WTC11 (cell line): ENCODE results near the gene RASSF4. TPM values are rescaled to one million over a fixed set of nuclear protein-coding genes. Genes with fewer than 3 reads are reported as not detected.

Experiments
- ATAC-seq: fragments of 200-7000 bp; cut with Tn5 transposase; 2 replicates; pipeline ENCODE4 v1.10.0; 2021; ENCODE audit warnings: mild to moderate bottlenecking, moderate library complexity
- CTCF ChIA-PET: fragments of 300-600 bp; sonication (Branson Sonifier 250); formaldehyde crosslinking; loops from one replicate; lab custom pipeline; 2021; ENCODE audit warnings: antibody characterized with exemption; lab: Charles Lee
- POLR2A ChIA-PET: fragments of 350-600 bp; sonication (Branson Sonifier 250); formaldehyde crosslinking; loops from one replicate; lab custom pipeline; 2021; ENCODE audit warnings: antibody characterized with exemption; lab: Charles Lee
- DNase-seq: peaks from one replicate; pipeline ENCODE4 v3.0.0; 2021; ENCODE audit warnings: low spot score
- H3K27ac Mint-ChIP-seq: 2 replicates; pipeline ENCODE4 v1.8.0; 2021; ENCODE audit warnings: mixed read lengths
- H3K27me3 Mint-ChIP-seq: 2 replicates; pipeline ENCODE4 v1.8.0; 2021; ENCODE audit warnings: low read depth, mild to moderate bottlenecking, moderate library complexity, mixed read lengths
- H3K36me3 Mint-ChIP-seq: 2 replicates; pipeline ENCODE4 v1.8.0; 2021; ENCODE audit warnings: mixed read lengths
- H3K4me1 Mint-ChIP-seq: 2 replicates; pipeline ENCODE4 v1.8.0; 2022; ENCODE audit warnings: mixed read lengths
- H3K4me3 Mint-ChIP-seq: 2 replicates; pipeline ENCODE4 v1.8.0; 2021; ENCODE audit warnings: mild to moderate bottlenecking, moderate library complexity, mixed read lengths
- H3K9me3 Mint-ChIP-seq: 2 replicates; pipeline ENCODE4 v1.8.0; 2021; ENCODE audit warnings: mixed read lengths
- CREB1 ChIP-seq: sonication (generic); formaldehyde crosslinking; IDR thresholded peaks from 2 replicates; pipeline ENCODE4 v1.8.0; 2023; ENCODE audit warnings: mild to moderate bottlenecking, missing genetic modification reagents
- CREM ChIP-seq: sonication (generic); formaldehyde crosslinking; IDR thresholded peaks from 2 replicates; pipeline ENCODE4 v1.8.1; 2022; ENCODE audit warnings: mild to moderate bottlenecking, missing genetic modification reagents, moderate library complexity
- ELF4 ChIP-seq: sonication (generic); formaldehyde crosslinking; IDR thresholded peaks from 2 replicates; pipeline ENCODE4 v1.8.1; 2022; ENCODE audit warnings: low read depth, mild to moderate bottlenecking, moderate library complexity, missing genetic modification reagents
- ESRRA ChIP-seq: sonication (generic); formaldehyde crosslinking; IDR thresholded peaks from 2 replicates; pipeline ENCODE4 v1.8.1; 2022; ENCODE audit warnings: mild to moderate bottlenecking, missing genetic modification reagents, borderline replicate concordance
- ETV6 ChIP-seq: sonication (generic); formaldehyde crosslinking; IDR thresholded peaks from 2 replicates; pipeline ENCODE4 v1.8.1; 2022; ENCODE audit warnings: mild to moderate bottlenecking, missing genetic modification reagents
- FOXP1 ChIP-seq: sonication (generic); formaldehyde crosslinking; IDR thresholded peaks from 2 replicates; pipeline ENCODE4 v1.8.0; 2022; ENCODE audit warnings: missing genetic modification reagents, mild to moderate bottlenecking, moderate library complexity, borderline replicate concordance
- GABPB1 ChIP-seq: sonication (generic); formaldehyde crosslinking; IDR thresholded peaks from 2 replicates; pipeline ENCODE4 v1.8.1; 2023; ENCODE audit warnings: mild to moderate bottlenecking, missing genetic modification reagents
- GTF2I ChIP-seq: fragments of 250-450 bp; sonication (Bioruptor Pico); conservative IDR thresholded peaks from 2 replicates; pipeline ENCODE4 v1.4.0; 2021; ENCODE audit warnings: mild to moderate bottlenecking
- JUN ChIP-seq: sonication (generic); formaldehyde crosslinking; IDR thresholded peaks from 2 replicates; pipeline ENCODE4 v1.8.0; 2023; ENCODE audit warnings: mild to moderate bottlenecking, missing genetic modification reagents
- OVOL2 ChIP-seq: fragments of 250-450 bp; sonication (Bioruptor Pico); IDR thresholded peaks from 2 replicates; pipeline ENCODE4 v1.9.0; 2021; ENCODE audit warnings: mild to moderate bottlenecking, borderline replicate concordance
- SMAD4 ChIP-seq: sonication (generic); formaldehyde crosslinking; IDR thresholded peaks from 2 replicates; pipeline ENCODE4 v1.8.0; 2022; ENCODE audit warnings: mild to moderate bottlenecking, missing genetic modification reagents
- TEAD4 ChIP-seq: sonication (generic); formaldehyde crosslinking; IDR thresholded peaks from 2 replicates; pipeline ENCODE4 v1.8.0; 2022; ENCODE audit warnings: mild to moderate bottlenecking, missing genetic modification reagents
- TP53 ChIP-seq: sonication (generic); formaldehyde crosslinking; IDR thresholded peaks from 2 replicates; pipeline ENCODE4 v1.8.1; 2023; ENCODE audit warnings: mild to moderate bottlenecking, missing genetic modification reagents
- ZNF121 ChIP-seq: sonication (generic); formaldehyde crosslinking; IDR thresholded peaks from 2 replicates; pipeline ENCODE4 v1.8.0; 2023; ENCODE audit warnings: missing genetic modification reagents
- ZNF138 ChIP-seq: sonication (generic); formaldehyde crosslinking; conservative IDR thresholded peaks from 2 replicates; pipeline ENCODE4 v1.8.1; 2022; ENCODE audit warnings: mild to moderate bottlenecking, moderate library complexity, missing genetic modification reagents
- ZNF219 ChIP-seq: sonication (generic); formaldehyde crosslinking; IDR thresholded peaks from 2 replicates; pipeline ENCODE4 v1.8.0; 2023; ENCODE audit warnings: missing genetic modification reagents, mild to moderate bottlenecking, borderline replicate concordance
- ZNF232 ChIP-seq: sonication (generic); formaldehyde crosslinking; IDR thresholded peaks from 2 replicates; pipeline ENCODE4 v1.8.0; 2022; ENCODE audit warnings: mild to moderate bottlenecking, missing genetic modification reagents
- ZNF317 ChIP-seq: sonication (generic); formaldehyde crosslinking; IDR thresholded peaks from 2 replicates; pipeline ENCODE4 v1.8.1; 2023; ENCODE audit warnings: low read depth, mild to moderate bottlenecking, moderate library complexity, missing genetic modification reagents, borderline replicate concordance
- total RNA-seq: library from RNA; stranded (reverse); gene quantifications from 3 replicates; pipeline ENCODE4 v1.2.3, GENCODE V29; 2021
- TF ChIP-seq, protein P1 (sequence below): sonication (generic); formaldehyde crosslinking; IDR thresholded peaks from 2 replicates; pipeline ENCODE4 v1.8.0; 2022; ENCODE audit warnings: mild to moderate bottlenecking, missing genetic modification reagents
- TF ChIP-seq, protein P2 (sequence below): sonication (generic); formaldehyde crosslinking; IDR thresholded peaks from 2 replicates; pipeline ENCODE4 v1.8.1; 2023; ENCODE audit warnings: mild to moderate bottlenecking, missing genetic modification reagents
- TF ChIP-seq, protein P3 (sequence below): sonication (generic); formaldehyde crosslinking; IDR thresholded peaks from 2 replicates; pipeline ENCODE4 v1.8.1; 2023; ENCODE audit warnings: mild to moderate bottlenecking, missing genetic modification reagents, moderate library complexity
- TF ChIP-seq, protein P4 (sequence below): sonication (generic); formaldehyde crosslinking; IDR thresholded peaks from 2 replicates; pipeline ENCODE4 v1.8.1; 2022; ENCODE audit warnings: mild to moderate bottlenecking, missing genetic modification reagents, moderate library complexity, borderline replicate concordance
- TF ChIP-seq, protein P5 (sequence below): fragments of 250-450 bp; sonication (Bioruptor Pico); IDR thresholded peaks from 2 replicates; pipeline ENCODE4 v1.8.0; 2021; ENCODE audit warnings: mild to moderate bottlenecking
- TF ChIP-seq, protein P6 (sequence below): sonication (generic); formaldehyde crosslinking; IDR thresholded peaks from 2 replicates; pipeline ENCODE4 v1.8.0; 2023; ENCODE audit warnings: missing genetic modification reagents
- TF ChIP-seq, protein P7 (sequence below): fragments of 250-450 bp; sonication (Bioruptor Pico); IDR thresholded peaks from 2 replicates; pipeline ENCODE4 v2.1.2; 2022; ENCODE audit warnings: mild to moderate bottlenecking, moderate library complexity

The RASSF4 gene
- total RNA-seq, 1 experiment from 2014 or later, result 15.7 TPM

DNA sequence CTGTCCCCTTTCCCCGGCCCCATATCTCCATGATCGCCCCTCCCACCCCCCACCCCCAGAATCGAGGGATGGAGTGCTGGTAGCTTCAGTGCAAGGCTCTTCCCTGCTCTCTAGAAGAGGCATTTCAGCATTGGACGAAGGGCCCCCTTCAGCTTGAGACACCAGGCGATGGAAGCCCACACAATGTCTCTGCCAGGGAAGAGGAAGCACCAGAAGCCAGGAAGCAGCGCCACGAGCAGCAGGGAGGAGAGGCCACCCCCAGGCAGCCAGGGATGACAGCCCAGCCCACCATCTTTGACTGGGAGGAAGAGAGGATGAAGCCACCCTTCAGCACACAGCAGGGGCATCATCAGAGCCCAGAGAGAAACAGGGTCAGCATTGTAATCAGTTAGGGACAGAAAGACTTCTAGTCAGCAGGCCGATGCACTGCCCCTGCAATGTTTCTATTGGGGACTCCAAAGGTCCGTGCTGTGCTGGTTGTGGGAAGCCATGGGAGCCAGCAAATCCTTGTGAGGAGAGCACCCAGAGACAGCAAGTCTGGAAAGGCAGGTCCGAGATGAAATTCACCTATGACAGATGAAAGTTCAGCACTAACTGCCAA, 32.8 kb upstream of the RASSF4 start:
- Mint-ChIP-seq H3K4me1 (no peaks in the 10 kb centered on the region), H3K9me3 (no peaks in the 10 kb centered on the region; the same call in 1 of the 2 replicates), H3K36me3 (no peaks in the 10 kb centered on the region), H3K27me3 (peaks cover 10% of the 10 kb centered on the region), H3K27ac (no peak overlapping the region), H3K4me3 (no peak overlapping the region)
- ChIA-PET CTCF (no interaction called here), POLR2A (no interaction called here)
- ATAC-seq (no peak), DNase-seq (no peak)
- TF ChIP-seq ZNF232 (CRISPR knock-in tag) (no peak), CREB1 (no peak), SMAD4 (CRISPR knock-in tag) (no peak), CREM (CRISPR knock-in tag) (no peak), ZNF121 (no peak), ZNF138 (CRISPR knock-in tag) (no peak), ETV6 (CRISPR knock-in tag) (no peak), TP53 (CRISPR knock-in tag) (no peak), GTF2I (CRISPR knock-in tag) (no peak), TEAD4 (CRISPR knock-in tag) (no peak), ZNF317 (CRISPR knock-in tag) (no peak)
- TF ChIP-seq, protein P1, sequence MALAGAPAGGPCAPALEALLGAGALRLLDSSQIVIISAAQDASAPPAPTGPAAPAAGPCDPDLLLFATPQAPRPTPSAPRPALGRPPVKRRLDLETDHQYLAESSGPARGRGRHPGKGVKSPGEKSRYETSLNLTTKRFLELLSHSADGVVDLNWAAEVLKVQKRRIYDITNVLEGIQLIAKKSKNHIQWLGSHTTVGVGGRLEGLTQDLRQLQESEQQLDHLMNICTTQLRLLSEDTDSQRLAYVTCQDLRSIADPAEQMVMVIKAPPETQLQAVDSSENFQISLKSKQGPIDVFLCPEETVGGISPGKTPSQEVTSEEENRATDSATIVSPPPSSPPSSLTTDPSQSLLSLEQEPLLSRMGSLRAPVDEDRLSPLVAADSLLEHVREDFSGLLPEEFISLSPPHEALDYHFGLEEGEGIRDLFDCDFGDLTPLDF (CRISPR knock-in tag), result no peak
- TF ChIP-seq, protein P2, sequence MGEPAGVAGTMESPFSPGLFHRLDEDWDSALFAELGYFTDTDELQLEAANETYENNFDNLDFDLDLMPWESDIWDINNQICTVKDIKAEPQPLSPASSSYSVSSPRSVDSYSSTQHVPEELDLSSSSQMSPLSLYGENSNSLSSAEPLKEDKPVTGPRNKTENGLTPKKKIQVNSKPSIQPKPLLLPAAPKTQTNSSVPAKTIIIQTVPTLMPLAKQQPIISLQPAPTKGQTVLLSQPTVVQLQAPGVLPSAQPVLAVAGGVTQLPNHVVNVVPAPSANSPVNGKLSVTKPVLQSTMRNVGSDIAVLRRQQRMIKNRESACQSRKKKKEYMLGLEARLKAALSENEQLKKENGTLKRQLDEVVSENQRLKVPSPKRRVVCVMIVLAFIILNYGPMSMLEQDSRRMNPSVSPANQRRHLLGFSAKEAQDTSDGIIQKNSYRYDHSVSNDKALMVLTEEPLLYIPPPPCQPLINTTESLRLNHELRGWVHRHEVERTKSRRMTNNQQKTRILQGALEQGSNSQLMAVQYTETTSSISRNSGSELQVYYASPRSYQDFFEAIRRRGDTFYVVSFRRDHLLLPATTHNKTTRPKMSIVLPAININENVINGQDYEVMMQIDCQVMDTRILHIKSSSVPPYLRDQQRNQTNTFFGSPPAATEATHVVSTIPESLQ (CRISPR knock-in tag), result no peak
- TF ChIP-seq, protein P3, sequence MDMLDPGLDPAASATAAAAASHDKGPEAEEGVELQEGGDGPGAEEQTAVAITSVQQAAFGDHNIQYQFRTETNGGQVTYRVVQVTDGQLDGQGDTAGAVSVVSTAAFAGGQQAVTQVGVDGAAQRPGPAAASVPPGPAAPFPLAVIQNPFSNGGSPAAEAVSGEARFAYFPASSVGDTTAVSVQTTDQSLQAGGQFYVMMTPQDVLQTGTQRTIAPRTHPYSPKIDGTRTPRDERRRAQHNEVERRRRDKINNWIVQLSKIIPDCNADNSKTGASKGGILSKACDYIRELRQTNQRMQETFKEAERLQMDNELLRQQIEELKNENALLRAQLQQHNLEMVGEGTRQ (CRISPR knock-in tag), result no peak
- TF ChIP-seq, protein P4, sequence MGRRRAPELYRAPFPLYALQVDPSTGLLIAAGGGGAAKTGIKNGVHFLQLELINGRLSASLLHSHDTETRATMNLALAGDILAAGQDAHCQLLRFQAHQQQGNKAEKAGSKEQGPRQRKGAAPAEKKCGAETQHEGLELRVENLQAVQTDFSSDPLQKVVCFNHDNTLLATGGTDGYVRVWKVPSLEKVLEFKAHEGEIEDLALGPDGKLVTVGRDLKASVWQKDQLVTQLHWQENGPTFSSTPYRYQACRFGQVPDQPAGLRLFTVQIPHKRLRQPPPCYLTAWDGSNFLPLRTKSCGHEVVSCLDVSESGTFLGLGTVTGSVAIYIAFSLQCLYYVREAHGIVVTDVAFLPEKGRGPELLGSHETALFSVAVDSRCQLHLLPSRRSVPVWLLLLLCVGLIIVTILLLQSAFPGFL (CRISPR knock-in tag), result no peak
- TF ChIP-seq, protein P5, sequence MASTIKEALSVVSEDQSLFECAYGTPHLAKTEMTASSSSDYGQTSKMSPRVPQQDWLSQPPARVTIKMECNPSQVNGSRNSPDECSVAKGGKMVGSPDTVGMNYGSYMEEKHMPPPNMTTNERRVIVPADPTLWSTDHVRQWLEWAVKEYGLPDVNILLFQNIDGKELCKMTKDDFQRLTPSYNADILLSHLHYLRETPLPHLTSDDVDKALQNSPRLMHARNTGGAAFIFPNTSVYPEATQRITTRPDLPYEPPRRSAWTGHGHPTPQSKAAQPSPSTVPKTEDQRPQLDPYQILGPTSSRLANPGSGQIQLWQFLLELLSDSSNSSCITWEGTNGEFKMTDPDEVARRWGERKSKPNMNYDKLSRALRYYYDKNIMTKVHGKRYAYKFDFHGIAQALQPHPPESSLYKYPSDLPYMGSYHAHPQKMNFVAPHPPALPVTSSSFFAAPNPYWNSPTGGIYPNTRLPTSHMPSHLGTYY (CRISPR knock-in tag), result no peak

DNA sequence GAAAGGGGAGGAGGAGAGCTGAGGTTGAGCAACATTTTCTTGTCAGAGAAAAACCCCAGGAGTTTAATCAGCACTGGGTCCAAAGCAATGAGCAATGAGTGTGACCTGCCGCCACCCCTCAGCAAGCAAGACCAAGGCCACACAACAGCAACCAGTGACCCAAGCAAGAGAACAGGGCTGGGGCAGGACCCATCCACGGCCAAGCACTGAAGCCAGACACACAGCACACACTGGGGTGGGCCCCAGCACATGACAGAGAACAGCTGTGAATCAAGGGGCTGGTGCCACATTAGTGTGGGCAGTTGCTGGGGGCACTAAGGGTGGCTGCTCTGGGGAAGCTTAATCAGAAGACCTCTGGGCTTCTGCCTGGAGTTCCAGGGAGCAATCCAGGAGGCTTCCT, 32.2 kb upstream of the RASSF4 start:
- no peak overlapping the region for H3K27ac Mint-ChIP-seq
- H3K36me3 Mint-ChIP-seq, result no peaks in the 10 kb centered on the region
- no peak overlapping the region for H3K4me3 Mint-ChIP-seq
- DNase-seq (no peak), ATAC-seq (no peak)
- H3K4me1 Mint-ChIP-seq, result no peaks in the 10 kb centered on the region
- H3K27me3 Mint-ChIP-seq, result peaks cover 10% of the 10 kb centered on the region
- ChIA-PET POLR2A (no interaction called here), CTCF (no interaction called here)
- no peaks in the 10 kb centered on the region; the same call in 1 of the 2 replicates for H3K9me3 Mint-ChIP-seq
- TF ChIP-seq, protein P6, sequence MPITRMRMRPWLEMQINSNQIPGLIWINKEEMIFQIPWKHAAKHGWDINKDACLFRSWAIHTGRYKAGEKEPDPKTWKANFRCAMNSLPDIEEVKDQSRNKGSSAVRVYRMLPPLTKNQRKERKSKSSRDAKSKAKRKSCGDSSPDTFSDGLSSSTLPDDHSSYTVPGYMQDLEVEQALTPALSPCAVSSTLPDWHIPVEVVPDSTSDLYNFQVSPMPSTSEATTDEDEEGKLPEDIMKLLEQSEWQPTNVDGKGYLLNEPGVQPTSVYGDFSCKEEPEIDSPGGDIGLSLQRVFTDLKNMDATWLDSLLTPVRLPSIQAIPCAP, result no peak
- TF ChIP-seq ELF4 (CRISPR knock-in tag), result no peak
- no peak for TF ChIP-seq JUN
- TF ChIP-seq ZNF219 (CRISPR knock-in tag), result no peak
- TF ChIP-seq, protein P5 (CRISPR knock-in tag), result no peak
- no peak for TF ChIP-seq GABPB1 (CRISPR knock-in tag)
- no peak for TF ChIP-seq GTF2I (CRISPR knock-in tag)
- no peak for TF ChIP-seq OVOL2 (CRISPR knock-in tag)
- TF ChIP-seq TP53 (CRISPR knock-in tag), result no peak
- TF ChIP-seq, protein P3 (CRISPR knock-in tag), result no peak
- no peak for TF ChIP-seq FOXP1
- no peak for TF ChIP-seq ESRRA
- TF ChIP-seq, protein P7, sequence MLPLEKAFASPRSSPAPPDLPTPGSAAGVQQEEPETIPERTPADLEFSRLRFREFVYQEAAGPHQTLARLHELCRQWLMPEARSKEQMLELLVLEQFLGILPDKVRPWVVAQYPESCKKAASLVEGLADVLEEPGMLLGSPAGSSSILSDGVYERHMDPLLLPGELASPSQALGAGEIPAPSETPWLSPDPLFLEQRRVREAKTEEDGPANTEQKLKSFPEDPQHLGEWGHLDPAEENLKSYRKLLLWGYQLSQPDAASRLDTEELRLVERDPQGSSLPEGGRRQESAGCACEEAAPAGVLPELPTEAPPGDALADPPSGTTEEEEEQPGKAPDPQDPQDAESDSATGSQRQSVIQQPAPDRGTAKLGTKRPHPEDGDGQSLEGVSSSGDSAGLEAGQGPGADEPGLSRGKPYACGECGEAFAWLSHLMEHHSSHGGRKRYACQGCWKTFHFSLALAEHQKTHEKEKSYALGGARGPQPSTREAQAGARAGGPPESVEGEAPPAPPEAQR (CRISPR knock-in tag), result no peak
